ENCODE results near the gene AXIN2.

- no peak for TF ChIP-seq POLR2A (IDR thresholded peaks at IDR 0.05)
- TF ChIP-seq CTCF (IDR thresholded peaks at IDR 0.05), result no peak
Measured at GRCh38 chr17:65587534-65588180, 26.2 kb upstream of the AXIN2 start.

All from vagina (tissue), 2 donors.